BJ (cell line): ENCODE data around the gene EGFR. TPM values are rescaled to one million over a fixed set of nuclear protein-coding genes. Genes with fewer than 3 reads are reported as not detected.
"Not testable (repeated sequence)": the region's sequence is repeated elsewhere in the genome, so short reads cannot be mapped to it uniquely, and the experiment has no call there.

Experiments used
- CTCF ChIA-PET: fragments of 350-600 bp; formaldehyde crosslinking; extraction: SDS; loops from one replicate; lab custom pipeline; 2021; ENCODE audit warnings: antibody characterized with exemption, inconsistent platforms; lab: Yijun Ruan, JAX
- POLR2A ChIA-PET: fragments of 300-600 bp; sonication (Branson Sonifier 250); formaldehyde crosslinking; extraction: SDS; loops from one replicate; lab custom pipeline; 2021; ENCODE audit warnings: antibody characterized with exemption; lab: Charles Lee
- DNase-seq: peaks from one replicate; pipeline ENCODE4 v3.0.0-alpha.2; 2011; ENCODE audit warnings: low read depth
- H3K27me3 ChIP-seq: 2 replicates; pipeline ENCODE4 v1.6.0; 2011; ENCODE audit warnings: low read length; ENCODE audit not compliant: control insufficient read depth, insufficient read depth
- H3K36me3 ChIP-seq: 2 replicates; pipeline ENCODE4 v1.5.1; 2011; ENCODE audit warnings: low read length; ENCODE audit not compliant: control insufficient read depth, insufficient read depth
- H3K4me3 ChIP-seq: 2 replicates; pipeline ENCODE4 v1.5.1; 2011; ENCODE audit warnings: low read depth, mild to moderate bottlenecking, control low read depth, low read length
- polyA plus RNA-seq: library from polyadenylated mRNA; depleted of rRNA; stranded (reverse); fragments of >200 nt; gene quantifications from 2 replicates; pipeline ENCODE4 v1.2.3, GENCODE V29; 2011
- TF ChIP-seq, protein P1 (sequence below): IDR thresholded peaks from 2 replicates; pipeline ENCODE4 v1.5.1; 2011; ENCODE audit warnings: low read depth, mild to moderate bottlenecking, control low read depth, inconsistent platforms, low read length, moderate library complexity; ENCODE audit not compliant: insufficient read depth

Gene EGFR
- polyA plus RNA-seq, 1 experiment = 34.0 TPM

DNA sequence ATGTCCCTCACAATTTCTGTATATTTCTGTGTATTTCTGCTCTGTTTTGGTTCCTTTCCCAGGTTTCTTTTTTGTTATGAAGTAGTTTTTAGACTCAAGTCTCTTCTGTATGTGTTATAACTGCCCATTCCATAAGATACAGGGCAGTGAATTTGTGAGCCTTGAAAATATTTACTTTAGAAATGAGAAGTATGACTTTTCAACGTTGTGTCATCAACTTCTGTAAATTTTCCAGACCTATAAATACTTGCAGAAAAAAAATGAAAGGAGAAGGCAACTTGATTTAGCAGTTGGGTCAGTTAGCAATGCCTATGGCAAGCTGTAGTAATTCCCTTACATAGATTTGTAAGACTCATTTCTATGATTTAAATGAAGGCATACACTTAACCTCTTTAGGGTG, 11.5 kb downstream of the EGFR start:
- Histone ChIP-seq H3K36me3 (no peaks in the 10 kb centered on the region), H3K4me3 (no peak overlapping the region), H3K27me3 (no peaks in the 10 kb centered on the region)
- ChIA-PET POLR2A (no interaction called here), CTCF (interaction anchor here (0.8 to 2.0 kb wide), 4 partner anchors 9 to 225 kb away, joined by 3 to 7 read pairs (median 3); no protein-coding TSS in a partner anchor)
- TF ChIP-seq, protein P1, sequence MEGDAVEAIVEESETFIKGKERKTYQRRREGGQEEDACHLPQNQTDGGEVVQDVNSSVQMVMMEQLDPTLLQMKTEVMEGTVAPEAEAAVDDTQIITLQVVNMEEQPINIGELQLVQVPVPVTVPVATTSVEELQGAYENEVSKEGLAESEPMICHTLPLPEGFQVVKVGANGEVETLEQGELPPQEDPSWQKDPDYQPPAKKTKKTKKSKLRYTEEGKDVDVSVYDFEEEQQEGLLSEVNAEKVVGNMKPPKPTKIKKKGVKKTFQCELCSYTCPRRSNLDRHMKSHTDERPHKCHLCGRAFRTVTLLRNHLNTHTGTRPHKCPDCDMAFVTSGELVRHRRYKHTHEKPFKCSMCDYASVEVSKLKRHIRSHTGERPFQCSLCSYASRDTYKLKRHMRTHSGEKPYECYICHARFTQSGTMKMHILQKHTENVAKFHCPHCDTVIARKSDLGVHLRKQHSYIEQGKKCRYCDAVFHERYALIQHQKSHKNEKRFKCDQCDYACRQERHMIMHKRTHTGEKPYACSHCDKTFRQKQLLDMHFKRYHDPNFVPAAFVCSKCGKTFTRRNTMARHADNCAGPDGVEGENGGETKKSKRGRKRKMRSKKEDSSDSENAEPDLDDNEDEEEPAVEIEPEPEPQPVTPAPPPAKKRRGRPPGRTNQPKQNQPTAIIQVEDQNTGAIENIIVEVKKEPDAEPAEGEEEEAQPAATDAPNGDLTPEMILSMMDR = no peak
- DNase-seq = no peak

DNA sequence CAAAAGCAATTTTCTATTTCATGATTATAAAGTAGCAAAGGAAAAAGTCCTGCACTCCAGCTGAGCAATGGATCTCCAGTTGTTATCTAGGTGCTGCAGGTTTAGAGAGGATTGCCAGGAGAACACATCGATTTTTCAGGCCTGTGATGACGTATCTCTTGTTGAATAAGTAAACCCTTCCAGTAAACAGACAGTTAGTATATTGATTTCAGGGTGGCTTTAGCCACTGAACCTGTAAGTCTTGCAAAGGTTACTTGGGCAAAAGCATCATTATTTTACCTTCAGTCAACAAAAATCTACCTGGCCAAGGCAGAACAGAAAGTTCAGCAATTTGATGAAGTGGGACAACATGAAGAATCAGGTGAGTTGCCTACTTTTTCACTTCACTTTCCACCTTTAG, 12.3 kb downstream of the EGFR start:
- Histone ChIP-seq H3K4me3 (no peak overlapping the region), H3K27me3 (no peaks in the 10 kb centered on the region), H3K36me3 (no peaks in the 10 kb centered on the region)
- TF ChIP-seq, protein P1 = no peak
- DNase-seq = no peak
- CTCF ChIA-PET = interaction anchor here (0.8 to 2.0 kb wide), 4 partner anchors 9 to 224 kb away, joined by 3 to 7 read pairs (median 3); no protein-coding TSS in a partner anchor
- POLR2A ChIA-PET = no interaction called here

GRCh38 chr7:55032069-55032699, 13.4 kb downstream of the EGFR start:
- TF ChIP-seq, protein P1 = no peak
- ChIA-PET POLR2A (no interaction called here), CTCF (no interaction called here)
- H3K4me3 ChIP-seq = no peak overlapping the region
- no peak for DNase-seq
- H3K36me3 ChIP-seq = no peaks in the 10 kb centered on the region
- H3K27me3 ChIP-seq = no peaks in the 10 kb centered on the region

- no peak for DNase-seq
- H3K4me3 ChIP-seq = no peak overlapping the region
- ChIA-PET CTCF (no interaction called here), POLR2A (no interaction called here)
- H3K36me3 ChIP-seq = peaks cover 3% of the 10 kb centered on the region
- TF ChIP-seq, protein P1 = no peak
- no peaks in the 10 kb centered on the region for H3K27me3 ChIP-seq
Measured at GRCh38 chr7:55033236-55033846, 14.5 kb downstream of the EGFR start.

DNA sequence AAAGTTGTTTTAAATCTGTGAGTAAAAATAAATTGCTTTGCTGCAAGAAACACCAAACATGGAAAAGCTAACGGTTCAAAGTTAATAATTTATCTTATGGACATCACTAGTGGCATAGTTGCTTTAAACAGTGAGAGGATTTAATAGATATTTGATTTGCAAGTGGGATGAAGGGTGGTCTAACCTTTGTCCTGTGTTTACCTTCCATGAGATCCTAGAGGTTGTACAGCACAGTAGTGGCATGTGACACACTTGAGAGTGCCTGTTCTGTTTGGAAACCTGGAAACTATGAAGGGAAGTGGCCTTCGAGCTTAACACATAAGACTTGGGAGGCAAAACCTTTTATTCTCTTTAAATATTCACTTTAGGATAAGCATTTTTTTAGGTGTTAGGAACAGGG, 16.0 kb downstream of the EGFR start:
- POLR2A ChIA-PET = no interaction called here
- Histone ChIP-seq H3K4me3 (no peak overlapping the region), H3K36me3 (peaks cover 3% of the 10 kb centered on the region), H3K27me3 (no peaks in the 10 kb centered on the region)
- DNase-seq = no peak
- CTCF ChIA-PET = interaction anchor here (1.0 kb wide), 1 partner anchor 13 kb away, joined by 3 read pairs; no protein-coding TSS in a partner anchor
- TF ChIP-seq, protein P1 = no peak

GRCh38 chr7:55035410-55035809, 16.6 kb downstream of the EGFR start:
- POLR2A ChIA-PET = interaction anchor here (0.6 kb wide), 1 partner anchor 223 kb away, joined by 4 read pairs; no protein-coding TSS in a partner anchor
- not testable (repeated sequence) for H3K36me3 ChIP-seq, H3K4me3 ChIP-seq, H3K27me3 ChIP-seq, DNase-seq
- CTCF ChIA-PET = interaction anchor here (1.0 kb wide), 1 partner anchor 12 kb away, joined by 3 read pairs; no protein-coding TSS in a partner anchor
